ENCODE data around the gene ABCA7. TPM values are rescaled to one million over a fixed set of nuclear protein-coding genes. Genes with fewer than 3 reads are reported as not detected.

Gene ABCA7
- total and polyA plus RNA-seq, 2 of the 13 experiments (the other 11 are each of a cell fraction or from before 2014, with no cell fraction given) = 4.4 to 32.4 TPM

DNA sequence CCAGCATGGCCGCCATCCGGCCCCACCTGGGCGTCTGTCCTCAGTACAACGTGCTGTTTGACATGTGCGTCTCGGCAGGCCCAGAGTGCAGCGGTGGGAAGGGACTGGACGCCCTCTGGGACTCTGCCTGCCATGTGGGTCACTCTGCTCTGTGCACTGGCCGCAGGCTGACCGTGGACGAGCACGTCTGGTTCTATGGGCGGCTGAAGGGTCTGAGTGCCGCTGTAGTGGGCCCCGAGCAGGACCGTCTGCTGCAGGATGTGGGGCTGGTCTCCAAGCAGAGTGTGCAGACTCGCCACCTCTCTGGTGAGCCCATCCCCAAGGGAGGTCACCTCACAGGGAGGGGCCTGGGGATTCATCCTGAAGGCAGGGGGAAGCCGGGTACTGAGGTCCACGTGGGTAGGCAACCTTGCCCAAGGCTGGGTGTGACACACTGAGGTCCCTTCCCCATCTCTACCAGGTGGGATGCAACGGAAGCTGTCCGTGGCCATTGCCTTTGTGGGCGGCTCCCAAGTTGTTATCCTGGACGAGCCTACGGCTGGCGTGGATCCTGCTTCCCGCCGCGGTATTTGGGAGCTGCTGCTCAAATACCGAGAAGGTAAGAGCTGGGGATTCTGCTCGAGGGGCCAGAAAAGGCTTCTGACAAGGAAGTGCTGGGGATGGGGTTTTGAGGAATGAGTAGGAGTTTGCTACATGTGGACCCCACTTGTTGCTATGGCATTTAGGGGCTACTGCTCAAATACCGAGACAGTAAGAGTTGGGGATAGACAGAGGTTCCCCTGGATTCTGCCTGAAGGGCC is 11.3 kb downstream of the ABCA7 start (continued):
- TF ChIP-seq, protein P1, sequence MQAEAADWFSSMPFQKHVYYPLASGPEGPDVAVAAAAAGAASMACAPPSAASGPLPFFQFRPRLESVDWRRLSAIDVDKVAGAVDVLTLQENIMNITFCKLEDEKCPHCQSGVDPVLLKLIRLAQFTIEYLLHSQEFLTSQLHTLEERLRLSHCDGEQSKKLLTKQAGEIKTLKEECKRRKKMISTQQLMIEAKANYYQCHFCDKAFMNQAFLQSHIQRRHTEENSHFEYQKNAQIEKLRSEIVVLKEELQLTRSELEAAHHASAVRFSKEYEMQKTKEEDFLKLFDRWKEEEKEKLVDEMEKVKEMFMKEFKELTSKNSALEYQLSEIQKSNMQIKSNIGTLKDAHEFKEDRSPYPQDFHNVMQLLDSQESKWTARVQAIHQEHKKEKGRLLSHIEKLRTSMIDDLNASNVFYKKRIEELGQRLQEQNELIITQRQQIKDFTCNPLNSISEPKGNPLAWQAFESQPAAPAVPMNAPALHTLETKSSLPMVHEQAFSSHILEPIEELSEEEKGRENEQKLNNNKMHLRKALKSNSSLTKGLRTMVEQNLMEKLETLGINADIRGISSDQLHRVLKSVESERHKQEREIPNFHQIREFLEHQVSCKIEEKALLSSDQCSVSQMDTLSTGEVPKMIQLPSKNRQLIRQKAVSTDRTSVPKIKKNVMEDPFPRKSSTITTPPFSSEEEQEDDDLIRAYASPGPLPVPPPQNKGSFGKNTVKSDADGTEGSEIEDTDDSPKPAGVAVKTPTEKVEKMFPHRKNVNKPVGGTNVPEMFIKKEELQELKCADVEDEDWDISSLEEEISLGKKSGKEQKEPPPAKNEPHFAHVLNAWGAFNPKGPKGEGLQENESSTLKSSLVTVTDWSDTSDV (CRISPR knock-in tag; IDR thresholded peaks at IDR 0.05) = peak; percentile 91
- TF ChIP-seq, protein P2, sequence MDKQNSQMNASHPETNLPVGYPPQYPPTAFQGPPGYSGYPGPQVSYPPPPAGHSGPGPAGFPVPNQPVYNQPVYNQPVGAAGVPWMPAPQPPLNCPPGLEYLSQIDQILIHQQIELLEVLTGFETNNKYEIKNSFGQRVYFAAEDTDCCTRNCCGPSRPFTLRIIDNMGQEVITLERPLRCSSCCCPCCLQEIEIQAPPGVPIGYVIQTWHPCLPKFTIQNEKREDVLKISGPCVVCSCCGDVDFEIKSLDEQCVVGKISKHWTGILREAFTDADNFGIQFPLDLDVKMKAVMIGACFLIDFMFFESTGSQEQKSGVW (CRISPR knock-in tag; IDR thresholded peaks at IDR 0.05; ENCODE audit: borderline replicate concordance) = no peak
- no peak; the same call in 1 of the 2 replicates for TF ChIP-seq ZNF124 (CRISPR knock-in tag; IDR thresholded peaks at IDR 0.05)
- no peak for TF ChIP-seq ZNF326 (CRISPR knock-in tag; IDR thresholded peaks at IDR 0.05; ENCODE audit: borderline replicate concordance)
- 0 out of 2 replicates have a peak, but pooled peaks have one; percentile 46 for TF ChIP-seq ZNF12 (CRISPR knock-in tag; IDR thresholded peaks at IDR 0.05)
- TF ChIP-seq, protein P3, sequence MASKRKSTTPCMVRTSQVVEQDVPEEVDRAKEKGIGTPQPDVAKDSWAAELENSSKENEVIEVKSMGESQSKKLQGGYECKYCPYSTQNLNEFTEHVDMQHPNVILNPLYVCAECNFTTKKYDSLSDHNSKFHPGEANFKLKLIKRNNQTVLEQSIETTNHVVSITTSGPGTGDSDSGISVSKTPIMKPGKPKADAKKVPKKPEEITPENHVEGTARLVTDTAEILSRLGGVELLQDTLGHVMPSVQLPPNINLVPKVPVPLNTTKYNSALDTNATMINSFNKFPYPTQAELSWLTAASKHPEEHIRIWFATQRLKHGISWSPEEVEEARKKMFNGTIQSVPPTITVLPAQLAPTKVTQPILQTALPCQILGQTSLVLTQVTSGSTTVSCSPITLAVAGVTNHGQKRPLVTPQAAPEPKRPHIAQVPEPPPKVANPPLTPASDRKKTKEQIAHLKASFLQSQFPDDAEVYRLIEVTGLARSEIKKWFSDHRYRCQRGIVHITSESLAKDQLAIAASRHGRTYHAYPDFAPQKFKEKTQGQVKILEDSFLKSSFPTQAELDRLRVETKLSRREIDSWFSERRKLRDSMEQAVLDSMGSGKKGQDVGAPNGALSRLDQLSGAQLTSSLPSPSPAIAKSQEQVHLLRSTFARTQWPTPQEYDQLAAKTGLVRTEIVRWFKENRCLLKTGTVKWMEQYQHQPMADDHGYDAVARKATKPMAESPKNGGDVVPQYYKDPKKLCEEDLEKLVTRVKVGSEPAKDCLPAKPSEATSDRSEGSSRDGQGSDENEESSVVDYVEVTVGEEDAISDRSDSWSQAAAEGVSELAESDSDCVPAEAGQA (IDR thresholded peaks at IDR 0.05; ENCODE audit: low read depth) = 0 out of 2 replicates have a peak, but pooled peaks have one; percentile 71
- TF ChIP-seq, protein P3 (CRISPR knock-in tag; IDR thresholded peaks at IDR 0.05; ENCODE audit: borderline replicate concordance) = no peak
- TF ChIP-seq, protein P4, sequence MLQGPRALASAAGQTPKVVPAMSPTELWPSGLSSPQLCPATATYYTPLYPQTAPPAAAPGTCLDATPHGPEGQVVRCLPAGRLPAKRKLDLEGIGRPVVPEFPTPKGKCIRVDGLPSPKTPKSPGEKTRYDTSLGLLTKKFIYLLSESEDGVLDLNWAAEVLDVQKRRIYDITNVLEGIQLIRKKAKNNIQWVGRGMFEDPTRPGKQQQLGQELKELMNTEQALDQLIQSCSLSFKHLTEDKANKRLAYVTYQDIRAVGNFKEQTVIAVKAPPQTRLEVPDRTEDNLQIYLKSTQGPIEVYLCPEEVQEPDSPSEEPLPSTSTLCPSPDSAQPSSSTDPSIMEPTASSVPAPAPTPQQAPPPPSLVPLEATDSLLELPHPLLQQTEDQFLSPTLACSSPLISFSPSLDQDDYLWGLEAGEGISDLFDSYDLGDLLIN (CRISPR knock-in tag; IDR thresholded peaks at IDR 0.05; ENCODE audit: borderline replicate concordance) = no peak
- no peak for TF ChIP-seq NBN (conservative IDR thresholded peaks at IDR 0.05)
- no peak for TF ChIP-seq PRPF4 (IDR thresholded peaks at IDR 0.05; ENCODE audit: low read depth, low read length, poor library complexity, severe bottlenecking)
- TF ChIP-seq, protein P5, sequence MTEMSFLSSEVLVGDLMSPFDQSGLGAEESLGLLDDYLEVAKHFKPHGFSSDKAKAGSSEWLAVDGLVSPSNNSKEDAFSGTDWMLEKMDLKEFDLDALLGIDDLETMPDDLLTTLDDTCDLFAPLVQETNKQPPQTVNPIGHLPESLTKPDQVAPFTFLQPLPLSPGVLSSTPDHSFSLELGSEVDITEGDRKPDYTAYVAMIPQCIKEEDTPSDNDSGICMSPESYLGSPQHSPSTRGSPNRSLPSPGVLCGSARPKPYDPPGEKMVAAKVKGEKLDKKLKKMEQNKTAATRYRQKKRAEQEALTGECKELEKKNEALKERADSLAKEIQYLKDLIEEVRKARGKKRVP (CRISPR knock-in tag; IDR thresholded peaks at IDR 0.05) = no peak
- no peak for TF ChIP-seq ZNF615 (CRISPR knock-in tag; IDR thresholded peaks at IDR 0.05; ENCODE audit: borderline replicate concordance)
- TF ChIP-seq MXI1 (IDR thresholded peaks at IDR 0.05; ENCODE audit: borderline replicate concordance, low read depth, low read length) = peak; percentile 72; the same call in 1 of the 3 replicates
- peak; percentile 56; the same call in 1 of the 2 replicates for TF ChIP-seq ZFP82 (CRISPR knock-in tag; IDR thresholded peaks at IDR 0.05; ENCODE audit: borderline replicate concordance)
- TF ChIP-seq RCOR2 (CRISPR knock-in tag; IDR thresholded peaks at IDR 0.05) = 0 out of 2 replicates have a peak, but pooled peaks have one; percentile 38

Data from HepG2 (cell line).